Brain pericyte (primary cell): Measurements from ENCODE around the gene SH3YL1.

ENCODE experiments used
- DNase-seq: peaks from one replicate; pipeline ENCODE4 v3.0.0-alpha.2; 2012; ENCODE audit warnings: low read depth, low spot score

SH3YL1 gene

DNA sequence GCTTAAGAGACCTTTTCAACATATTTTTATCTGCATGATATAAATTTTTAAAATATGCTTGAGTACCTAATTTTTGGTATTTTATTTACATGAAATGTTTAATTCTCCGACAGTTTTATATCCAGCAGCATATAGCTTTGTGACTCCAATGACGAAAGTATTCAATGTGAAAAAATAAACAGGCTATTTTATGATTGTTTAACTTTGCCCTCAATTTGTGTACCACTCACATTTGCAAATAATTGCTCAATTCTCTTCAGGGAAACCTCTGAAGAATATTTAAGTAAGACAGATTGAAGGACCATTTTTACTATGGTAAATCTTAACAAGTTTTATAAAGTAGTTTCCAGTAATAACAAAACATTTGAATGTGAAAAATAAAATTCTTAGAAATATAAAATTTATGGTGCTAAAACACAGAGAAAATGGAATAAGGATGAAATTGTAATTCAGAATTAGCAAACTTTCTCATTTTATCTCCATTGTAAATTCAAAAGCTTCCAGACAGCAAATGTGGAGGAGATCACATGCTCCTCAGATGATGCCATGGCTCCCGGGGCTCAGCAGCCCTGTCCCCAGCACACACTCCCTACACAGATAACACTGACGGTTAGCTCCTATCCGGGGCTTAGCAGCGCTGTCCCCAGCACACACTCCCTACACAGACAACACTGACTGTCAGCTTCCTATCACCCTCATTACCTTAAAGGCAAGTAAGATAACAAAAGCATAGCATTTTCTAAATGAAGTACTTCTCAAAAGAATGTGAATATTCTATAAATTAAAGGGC, 39.7 kb downstream of the SH3YL1 start:
- DNase-seq, result no peak

DNA sequence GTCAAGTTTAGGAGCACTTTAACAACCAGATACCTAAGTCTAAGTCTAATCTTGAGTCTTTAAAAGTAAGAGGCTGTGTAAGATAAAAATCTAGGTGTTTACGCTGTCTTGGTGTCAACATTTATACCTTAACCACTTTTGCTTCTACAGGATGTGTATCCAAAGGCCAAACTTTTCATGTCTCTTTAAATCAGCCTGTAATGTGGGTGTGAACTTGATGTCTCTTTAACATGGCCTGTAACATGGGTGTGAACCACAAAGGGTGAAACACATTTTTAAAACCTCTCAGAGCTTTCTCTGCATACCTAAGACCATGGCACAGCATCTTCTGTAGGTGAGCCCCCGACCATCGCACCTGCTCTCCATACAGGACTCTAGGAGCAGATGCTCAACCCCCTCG, 40.4 kb downstream of the SH3YL1 start:
- DNase-seq, result no peak

DNA sequence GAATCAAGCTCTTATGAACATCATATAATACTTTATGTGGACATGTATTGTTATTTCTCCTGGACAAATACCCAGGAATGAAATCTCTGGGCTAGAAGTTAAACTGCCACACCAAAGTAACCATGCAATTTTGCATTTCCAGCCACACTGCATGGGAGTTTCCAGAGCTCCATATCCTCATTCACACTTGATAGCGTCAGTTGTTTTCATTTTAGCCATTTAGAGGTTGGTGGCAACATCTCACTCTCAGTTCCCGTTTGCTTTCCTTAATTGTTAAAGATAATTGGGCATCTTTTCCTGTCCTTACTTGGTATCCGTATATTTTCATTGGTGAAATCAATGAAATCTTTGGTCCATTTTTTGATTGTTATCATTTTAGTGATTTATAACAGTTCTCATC, 47.8 kb downstream of the SH3YL1 start:
- DNase-seq, result no peak

DNA sequence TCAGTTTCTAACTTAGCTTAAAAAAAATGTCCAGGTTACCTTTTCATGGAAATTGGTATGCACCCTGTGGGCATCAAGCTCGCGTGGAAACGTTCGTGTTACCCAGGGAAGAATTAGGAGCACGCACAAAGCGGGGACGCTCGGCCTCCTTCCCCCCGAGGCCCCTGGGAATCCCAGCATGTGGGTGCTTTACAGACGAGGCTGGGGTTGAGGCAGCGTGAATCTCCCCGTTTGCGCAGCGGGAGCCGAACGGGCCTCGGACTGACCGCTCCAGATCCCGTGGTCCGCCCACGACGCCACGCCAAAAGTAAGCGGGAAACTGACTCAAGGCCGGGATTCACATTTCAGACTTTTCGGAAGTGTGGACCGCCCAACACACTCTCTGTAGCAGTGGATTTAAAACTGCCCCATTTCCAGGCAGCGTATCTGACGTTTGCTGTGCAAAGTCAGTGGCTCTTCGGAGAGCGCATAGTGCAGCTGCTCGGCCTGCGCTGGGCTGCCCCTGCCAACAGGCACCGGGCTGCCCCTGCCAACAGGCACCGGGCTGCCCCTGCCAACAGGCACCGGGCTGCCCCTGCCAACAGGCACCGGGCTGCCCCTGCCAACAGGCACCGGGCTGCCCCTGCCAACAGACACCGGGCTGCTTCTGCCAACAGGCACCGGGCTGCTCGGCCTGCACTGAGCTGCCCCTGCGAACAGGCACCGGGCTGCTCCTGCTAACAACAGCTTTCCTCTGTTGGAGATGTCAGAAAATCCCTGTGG, 49.7 kb downstream of the SH3YL1 start:
- no peak for DNase-seq

DNA sequence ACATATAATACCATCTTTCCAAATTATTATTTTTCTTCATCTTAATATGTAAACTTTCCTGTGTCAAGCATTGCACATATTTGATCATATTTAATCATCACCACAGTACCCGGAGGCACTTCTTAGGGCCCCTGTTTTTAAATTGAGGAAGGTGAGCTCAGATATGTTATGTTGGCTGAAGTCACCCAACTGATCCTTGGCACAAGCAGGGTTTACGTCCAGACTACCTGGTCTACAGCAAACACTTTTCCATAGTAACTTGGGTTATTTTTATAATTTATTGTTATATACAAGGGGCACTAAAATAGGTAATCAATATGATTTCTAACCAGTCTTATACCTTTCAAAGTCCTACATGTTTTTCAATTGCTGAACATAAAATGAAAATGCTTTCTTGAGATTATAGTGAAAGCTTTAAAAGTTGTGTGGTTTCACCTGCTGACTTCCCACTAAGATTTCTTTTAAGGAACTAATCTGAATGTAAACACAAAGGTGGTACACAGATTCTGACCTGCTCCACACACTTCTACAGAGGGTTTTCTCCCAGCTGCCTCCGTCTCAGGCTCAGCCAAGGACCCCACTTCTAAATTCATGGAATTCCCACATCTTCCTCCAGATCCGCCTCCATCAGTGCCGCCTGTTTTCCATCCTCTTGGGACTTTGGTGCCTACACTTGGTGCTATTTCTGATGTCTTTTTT, 52.2 kb downstream of the SH3YL1 start:
- DNase-seq, result no peak

DNA sequence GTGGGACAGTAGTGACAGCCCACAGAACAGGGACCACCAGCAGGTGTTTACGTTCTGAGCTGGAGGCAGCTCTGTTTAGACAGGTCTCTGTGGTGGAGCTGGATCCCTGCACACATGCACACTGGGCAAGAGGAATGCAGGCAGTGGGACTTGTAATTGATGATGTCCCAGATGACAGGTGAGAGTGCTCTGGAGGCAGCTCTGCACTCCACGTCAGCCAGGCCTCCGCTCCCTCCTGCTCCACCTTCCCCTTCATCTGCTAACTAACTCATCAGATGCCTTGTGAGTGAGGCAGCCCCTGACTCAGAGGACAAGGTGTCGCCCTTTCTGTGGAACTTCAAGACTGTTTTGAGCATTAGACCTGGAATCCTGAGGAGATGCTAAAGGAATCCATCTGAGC, 53.2 kb downstream of the SH3YL1 start:
- DNase-seq, result no peak

DNA sequence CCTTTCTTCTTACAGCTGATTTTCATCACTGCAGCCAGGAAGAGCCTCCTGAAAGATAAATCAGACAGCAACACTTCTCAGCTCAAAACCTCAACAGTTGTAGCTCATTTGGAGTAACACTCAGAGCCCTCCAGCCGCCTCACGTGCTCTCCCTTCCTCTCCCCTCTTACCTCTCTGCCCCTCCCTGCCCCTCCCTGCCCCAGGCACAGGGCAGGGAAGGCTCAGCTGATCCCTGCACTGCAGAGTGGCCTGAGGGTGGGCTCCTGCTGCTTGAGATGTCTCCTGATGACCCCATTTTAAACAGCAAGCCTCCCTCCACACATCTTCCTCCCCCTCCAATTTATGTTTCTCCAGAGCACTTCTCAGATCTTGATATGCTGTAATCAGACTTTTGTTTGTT, 54.4 kb downstream of the SH3YL1 start:
- no peak for DNase-seq

DNA sequence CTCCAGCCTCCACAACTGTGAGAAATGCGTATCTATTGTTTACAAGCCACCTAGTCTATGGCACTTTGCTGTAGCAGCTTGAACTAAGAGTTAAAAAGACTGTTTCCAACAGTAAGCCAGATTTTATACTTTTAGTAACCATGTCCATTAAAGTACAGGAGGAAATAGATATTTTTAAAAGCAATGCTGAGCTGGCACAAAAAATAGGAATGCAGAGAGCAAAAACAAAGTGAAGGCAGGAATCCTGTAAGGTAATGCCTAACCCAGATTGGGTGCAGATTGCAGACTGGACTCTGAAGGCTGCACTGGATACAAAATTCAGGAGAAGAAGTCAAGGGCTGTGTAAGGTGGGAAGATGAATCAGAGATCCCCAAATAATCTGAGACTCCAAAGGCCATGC, 55.5 kb downstream of the SH3YL1 start:
- no peak for DNase-seq

DNA sequence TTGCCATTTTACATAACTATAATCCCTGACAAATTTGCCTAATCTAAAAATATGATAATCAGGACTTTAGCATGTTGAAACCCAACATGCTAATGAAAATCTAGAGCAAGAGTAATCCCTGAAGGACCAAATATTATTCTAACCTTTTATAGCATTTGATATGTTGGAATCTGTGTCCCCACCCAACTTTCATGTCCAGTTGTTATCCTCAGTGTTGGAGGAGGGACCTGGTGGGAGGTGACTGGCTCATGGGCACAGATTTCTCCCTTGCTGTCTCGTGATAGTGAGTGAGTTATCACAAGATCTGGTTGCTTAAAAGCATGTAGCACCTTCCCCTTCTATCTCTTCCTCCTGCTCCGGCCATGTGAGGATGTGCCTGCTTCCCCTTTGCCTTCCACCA, 59.8 kb downstream of the SH3YL1 start:
- no peak for DNase-seq

DNA sequence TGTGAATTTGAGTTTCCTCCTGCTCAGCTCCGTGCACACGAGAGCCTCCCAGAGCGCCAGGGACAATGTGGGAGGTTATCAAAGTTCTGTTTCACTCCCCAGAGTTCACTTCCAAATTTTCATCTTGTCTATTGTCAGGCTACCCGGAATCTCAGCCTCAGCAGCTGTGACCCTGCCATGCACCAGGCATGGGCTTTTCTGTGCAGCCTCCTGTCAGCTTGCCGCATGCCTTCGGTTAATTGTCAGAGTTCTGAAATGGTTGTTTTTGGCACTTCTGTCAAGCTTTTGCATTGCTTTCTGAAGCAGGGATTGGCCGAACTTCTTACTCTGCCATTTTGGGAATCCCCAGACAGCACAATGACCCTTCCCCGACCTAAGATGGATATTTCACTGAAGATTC, 60.4 kb downstream of the SH3YL1 start:
- DNase-seq, result no peak

DNA sequence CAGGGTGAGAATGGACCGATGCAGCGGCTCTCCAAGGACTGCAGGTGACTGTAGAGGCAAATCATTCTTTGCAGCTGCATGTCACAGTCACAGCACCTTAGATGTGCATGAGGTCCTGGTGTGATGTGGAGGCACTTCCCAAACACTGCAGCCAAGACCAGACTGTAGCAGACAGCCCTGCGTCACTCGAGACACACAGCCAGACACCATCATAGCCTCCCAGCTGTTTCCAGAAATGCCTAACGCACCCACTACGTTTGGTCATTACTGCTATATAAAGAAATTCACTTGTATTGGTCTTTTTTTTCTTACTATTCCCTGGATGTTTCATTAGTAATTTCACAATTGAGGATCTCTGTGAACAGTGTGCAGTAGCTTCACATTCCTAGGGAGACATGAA, 60.9 kb downstream of the SH3YL1 start:
- no peak for DNase-seq

DNA sequence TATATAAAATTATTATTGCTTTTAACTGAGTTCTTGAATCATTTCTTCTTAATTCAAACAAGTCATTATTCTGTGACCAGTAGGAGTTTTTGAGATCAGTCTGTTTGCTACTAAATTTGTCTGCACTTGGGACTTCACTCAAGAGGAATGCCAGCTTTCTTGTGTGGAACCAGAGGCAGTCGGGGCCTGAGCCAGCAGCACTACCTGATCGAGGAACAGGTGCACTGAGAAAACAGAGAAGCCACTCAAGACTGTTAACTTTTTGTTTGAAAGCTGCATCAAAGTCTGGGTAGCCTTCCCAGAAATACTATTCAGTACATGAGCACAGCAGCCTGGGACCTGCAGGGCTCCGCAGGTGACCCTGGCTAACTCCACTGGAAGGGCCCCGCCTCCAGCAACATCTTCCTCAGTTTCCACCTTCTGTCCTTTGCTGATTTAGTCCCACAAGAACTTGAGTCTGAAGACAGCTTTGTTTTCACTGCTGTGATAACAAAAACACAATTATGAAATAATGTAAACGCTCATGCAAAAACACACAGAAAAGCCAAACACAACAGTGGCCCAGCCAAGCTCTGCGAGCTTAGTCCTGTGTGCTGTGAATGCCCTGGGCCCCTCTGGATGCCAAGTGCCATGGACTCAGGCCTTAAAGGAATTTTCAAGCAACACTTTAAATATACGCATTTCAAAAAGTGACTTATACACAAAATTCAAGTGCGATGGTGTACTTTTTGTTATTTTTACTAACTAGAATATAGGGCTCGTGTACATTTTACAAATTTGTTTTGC, 62.0 kb downstream of the SH3YL1 start:
- no peak for DNase-seq

DNA sequence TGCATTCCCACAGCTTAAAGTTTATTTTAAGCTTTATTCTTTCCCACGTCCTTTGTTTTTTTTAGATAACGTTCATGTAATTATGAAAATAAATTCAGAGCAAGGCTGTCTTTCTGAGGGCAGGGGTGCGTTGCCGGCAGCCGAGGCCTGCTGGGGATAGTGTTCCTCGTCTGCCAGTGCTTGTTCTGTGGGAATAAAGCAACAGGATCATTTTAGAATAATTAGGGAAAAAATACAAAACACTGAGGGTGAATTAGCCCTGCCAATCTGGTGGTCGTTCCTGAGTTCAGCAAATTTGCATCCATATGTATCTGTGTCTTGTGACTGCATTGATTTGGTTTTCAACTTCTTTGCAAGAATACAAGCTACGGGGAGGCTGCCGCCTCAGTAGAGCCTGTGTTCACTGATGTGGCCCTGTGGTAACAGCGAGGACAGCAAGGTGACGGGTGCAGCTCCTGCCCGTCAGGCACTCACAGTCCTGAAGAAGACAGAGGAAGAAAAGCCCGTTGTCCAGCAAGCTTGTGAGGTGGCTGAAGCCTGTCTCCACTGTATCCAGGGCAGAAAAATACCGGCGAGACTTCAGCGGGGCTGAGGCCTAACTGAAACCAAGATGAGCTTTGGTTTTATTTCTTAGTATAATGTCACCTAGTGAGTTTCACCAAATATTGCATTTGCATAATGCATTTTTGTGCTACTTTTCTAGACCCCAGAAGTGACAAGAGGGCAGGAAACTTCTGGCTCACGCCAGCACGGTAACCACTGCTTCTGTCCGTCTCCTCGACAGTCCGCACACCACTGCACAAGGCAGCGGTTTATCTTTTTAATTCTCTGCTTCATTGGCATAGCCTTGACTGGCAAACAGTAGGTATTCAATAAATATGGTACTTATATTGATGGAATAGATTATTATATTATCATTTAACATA, 64.5 kb downstream of the SH3YL1 start:
- no peak for DNase-seq

DNA sequence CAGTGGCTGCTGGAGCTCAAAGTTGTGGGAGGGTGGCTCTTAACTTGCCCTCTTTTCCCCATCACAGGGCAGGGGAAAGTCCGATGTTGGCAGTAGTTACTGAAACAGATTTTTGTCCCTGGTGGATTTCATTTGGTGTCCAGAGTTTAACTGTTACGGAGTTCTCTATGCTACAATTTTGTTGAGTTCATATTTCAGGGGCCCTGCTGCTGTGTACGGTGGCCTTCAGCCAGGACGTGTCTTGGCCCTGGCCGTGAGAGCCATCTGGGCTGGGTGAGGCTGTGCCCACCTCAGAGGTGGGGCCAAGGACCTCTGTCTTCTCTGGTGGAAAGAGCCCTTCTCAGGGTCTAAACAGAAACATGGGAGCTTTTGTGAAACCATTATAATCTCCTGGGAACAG, 67.4 kb downstream of the SH3YL1 start:
- DNase-seq, result no peak

DNA sequence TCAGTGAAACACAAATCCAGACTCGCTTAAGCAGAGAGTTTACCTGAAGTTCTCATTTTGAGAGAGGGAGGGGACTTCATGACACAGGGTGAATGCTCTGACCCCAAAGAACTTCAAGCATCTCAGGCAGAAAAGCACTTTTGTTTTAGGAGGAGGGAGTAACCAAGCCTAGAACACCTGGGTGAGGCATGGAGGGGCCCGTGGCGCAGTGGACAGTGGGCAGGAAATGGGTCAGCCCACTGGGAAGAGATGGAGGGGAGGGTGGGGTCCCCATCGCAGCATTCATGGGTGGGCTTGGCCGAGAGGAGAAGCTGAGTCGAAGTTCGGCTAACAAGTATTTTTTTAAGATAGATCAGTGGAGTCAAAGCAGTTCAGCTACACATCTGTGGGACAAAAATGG, 67.9 kb downstream of the SH3YL1 start:
- no peak for DNase-seq

DNA sequence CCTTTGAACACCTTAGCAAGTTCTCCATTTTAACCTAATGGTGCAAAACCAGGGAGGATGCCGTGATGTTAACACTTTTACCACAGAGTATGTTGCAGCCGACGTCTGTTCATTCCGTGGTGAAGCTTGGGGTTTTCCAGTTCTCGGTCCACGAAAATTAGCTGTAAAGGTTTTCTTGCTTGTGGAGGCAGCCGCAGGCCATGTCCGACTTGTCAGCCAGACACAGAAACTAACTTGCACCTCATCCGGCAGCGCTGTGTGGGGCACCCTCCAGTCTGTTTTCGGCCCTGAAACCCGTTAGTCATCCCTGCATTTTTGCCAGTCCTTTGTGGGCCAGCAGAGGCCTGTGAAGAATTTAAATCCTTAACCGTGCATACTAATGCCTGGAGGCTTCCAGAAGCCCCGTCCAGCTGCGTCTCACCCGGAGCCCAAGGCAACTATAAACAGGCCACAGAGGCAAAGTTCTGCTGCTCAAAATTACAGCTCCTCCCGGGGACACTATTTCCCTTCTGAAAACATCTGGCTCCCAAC, 70.6 kb downstream of the SH3YL1 start:
- DNase-seq, result no peak

DNA sequence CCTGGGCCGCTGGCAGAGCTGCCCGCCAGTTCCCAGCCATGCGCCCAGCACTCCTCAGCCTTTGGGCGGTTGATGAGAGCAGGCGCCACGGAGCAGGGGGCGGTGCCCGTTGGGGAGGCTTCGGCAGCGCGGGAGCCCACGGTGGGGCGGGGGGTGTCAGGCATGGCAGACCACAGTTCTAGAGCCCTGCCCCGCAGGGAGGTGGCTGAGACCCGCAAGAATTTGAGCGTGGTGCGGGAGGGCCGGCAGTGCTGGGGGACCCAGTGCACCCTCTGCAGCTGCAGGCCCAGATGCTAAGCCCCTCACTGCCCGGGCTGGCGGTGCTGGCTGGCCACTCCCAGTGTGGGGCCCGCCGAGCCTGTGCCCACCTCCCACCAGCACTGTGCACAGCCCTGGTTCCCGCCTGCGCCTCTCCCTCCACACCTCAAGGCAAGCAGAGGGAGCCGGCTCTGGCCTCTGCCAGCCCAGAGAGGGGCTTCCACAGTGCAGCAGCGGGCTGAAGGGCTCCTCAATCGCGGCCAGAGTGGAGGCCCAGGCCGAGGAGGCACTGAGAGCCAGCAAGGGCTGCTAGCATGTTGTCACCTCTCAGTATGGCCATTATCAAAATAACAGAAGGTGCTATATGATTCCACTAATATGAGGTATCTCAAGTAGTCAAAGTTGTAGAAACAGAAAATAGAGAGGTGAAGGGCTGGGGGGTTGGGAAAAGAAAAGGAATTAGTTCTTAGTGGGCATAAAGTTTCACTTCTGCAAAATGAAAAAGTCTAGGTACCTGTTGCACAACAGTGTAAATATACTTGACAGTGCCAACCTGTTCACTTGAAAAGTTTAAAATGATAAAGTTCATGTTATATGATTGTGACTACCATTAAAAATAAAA, 72.3 kb downstream of the SH3YL1 start:
- DNase-seq, result no peak

DNA sequence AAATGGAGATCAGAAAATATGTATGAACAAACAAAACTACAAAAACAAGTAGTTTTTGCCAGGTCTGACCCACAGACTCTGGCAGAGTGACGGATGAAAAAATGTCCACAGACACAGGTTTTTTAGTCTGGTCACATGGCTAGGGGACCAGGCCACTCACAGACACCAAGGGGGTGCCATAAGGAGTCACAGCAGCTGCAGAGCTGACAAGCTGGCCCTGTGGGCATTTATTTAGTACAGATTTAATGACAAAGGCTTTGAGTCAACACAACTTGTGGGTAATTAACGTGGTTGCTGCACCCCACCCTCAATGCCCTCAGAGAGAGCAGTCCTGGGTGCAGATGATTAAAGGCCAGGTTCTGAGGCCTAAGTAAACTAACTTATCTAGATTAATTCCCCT, 76.0 kb downstream of the SH3YL1 start:
- DNase-seq, result no peak

DNA sequence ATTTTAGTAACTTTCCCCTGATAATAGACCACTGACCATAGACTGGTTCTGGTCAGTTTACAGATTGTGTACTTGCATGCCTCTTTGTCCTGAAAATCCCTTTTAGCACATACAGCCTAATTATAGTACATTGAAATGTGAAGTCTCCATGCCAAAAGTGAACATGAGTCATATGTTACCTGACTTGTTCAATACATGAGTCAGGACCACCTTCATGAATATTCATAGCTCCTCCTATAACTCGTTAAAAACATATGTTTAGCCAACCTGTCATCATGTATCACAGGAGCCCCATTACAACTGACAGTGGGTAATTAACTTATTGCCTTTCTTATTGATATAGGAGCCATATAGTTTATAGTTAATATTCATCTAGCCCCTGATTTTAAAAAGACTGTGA, 78.6 kb downstream of the SH3YL1 start:
- DNase-seq, result no peak

DNA sequence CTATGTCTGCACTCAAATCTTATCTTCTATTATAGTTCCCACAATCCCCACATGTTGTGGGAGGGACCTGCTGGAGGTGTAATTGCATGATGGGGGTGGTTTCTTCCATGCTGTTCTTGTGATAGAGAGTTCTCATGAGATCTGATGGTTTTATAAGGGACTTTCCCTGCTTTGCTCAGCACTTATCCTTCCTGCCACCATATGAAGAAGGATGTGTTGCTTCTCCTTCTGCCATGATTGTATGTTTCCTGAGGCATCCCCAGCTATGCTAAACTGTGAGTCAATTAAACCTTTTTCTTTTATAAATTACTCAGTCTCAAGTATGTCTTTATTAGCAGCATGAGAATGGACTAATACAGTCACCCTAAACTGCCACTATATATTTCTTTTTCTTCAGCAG, 79.1 kb downstream of the SH3YL1 start:
- no peak for DNase-seq
